Prostate gland (tissue), 2 donors: ENCODE measurements around the gene FAF1.

Experiments
- POLR2A ChIP-seq: fragments of 450-650 bp; IDR thresholded peaks from one replicate; pipeline ENCODE4 v1.6.1; 2016; ENCODE audit warnings: antibody characterized with exemption, mild to moderate bottlenecking
- POLR2AphosphoS5 ChIP-seq: sonication (generic); formaldehyde crosslinking; IDR thresholded peaks from one replicate; pipeline ENCODE4 v1.6.1; 2017; ENCODE audit warnings: antibody characterized with exemption
- TF ChIP-seq, protein P1 (sequence below), 4 experiments: fragments of 200-600 bp in 2 of 4; fragments of 450-650 bp in 2 of 4; sonication (generic) in 2 of 4; IDR thresholded peaks; 1 replicate in 3 of 4; 2 replicates in 1 of 4; pipeline ENCODE4 v1.5.1; 2016 to 2019; ENCODE audit warnings: antibody characterized with exemption in 4 of 4, mild to moderate bottlenecking in 2 of 4, moderate library complexity in 2 of 4

DNA sequence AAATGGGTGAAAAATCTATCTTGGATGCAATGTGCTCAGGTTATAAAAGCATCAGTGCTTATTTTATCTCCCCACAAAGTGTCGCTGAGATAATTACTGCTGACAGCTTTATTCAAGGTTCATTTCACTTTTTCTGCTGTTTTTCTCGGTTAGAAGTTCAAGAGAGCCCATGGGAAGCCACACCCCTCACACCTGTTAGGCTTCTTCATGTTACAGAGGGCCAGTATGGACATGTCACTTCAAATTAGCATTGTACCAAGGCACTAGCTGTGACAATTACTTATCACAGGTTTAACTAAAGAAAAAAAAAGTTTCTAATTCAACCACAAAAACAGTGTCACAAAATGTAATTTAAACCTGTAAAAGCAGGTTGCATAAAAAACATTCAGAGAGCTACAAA, 349.5 kb downstream of the FAF1 start:
- TF ChIP-seq, protein P1, sequence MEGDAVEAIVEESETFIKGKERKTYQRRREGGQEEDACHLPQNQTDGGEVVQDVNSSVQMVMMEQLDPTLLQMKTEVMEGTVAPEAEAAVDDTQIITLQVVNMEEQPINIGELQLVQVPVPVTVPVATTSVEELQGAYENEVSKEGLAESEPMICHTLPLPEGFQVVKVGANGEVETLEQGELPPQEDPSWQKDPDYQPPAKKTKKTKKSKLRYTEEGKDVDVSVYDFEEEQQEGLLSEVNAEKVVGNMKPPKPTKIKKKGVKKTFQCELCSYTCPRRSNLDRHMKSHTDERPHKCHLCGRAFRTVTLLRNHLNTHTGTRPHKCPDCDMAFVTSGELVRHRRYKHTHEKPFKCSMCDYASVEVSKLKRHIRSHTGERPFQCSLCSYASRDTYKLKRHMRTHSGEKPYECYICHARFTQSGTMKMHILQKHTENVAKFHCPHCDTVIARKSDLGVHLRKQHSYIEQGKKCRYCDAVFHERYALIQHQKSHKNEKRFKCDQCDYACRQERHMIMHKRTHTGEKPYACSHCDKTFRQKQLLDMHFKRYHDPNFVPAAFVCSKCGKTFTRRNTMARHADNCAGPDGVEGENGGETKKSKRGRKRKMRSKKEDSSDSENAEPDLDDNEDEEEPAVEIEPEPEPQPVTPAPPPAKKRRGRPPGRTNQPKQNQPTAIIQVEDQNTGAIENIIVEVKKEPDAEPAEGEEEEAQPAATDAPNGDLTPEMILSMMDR (IDR thresholded peaks at IDR 0.05): no peak
- TF ChIP-seq POLR2A: no peak
- TF ChIP-seq POLR2AphosphoS5: no peak
